GM18868 (cell line): ENCODE data around the gene PLXNA3.

Source experiments
- ATAC-seq: cut with Tn5 transposase; IDR thresholded peaks from one replicate; pipeline ENCODE4 v1.9.1; 2021; ENCODE audit warnings: mild to moderate bottlenecking, moderate library complexity; ENCODE audit not compliant: unreplicated experiment

PLXNA3 gene

DNA sequence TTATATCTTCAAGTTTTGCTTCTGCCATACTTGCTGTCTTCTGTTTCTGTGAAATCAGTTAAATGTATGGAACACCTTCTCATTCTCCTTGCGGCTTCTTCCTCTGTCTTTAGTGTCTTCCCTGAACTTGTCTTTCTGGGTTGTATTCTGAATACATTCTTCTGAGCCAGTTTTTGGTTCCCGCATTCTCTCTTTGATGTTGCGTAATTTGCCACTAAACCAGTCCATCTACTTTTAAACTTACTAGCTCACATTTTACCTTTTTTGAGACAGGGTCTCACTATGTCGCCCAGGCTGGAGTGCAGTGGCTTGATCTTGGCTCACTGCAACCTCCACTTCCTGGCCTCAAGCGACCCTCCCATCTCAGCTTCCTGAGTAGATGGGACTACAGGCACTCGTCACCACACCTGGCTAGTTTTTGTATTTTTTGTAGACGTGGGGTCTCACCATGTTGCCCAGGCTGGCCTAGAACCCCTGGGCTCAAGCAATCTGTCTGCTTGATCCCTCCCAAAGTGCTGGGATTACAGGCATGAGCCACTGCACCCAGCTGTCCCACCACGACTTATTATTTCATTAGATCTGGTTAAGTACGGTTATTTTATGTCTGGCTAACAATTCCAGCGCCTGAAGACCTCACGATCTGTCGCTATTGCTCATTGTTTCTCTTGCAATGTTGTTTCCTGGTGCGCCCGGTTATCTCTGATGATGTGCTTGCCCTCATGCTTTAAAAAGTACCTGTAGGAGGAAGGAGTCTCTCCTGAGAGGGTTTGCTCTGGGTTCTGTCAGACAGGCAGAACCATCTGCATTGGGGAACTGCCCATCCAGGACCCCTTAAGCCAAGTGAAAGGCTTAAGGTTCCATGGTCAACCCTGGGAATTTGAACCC is 67.8 kb downstream of the PLXNA3 start:
- no peak for ATAC-seq

DNA sequence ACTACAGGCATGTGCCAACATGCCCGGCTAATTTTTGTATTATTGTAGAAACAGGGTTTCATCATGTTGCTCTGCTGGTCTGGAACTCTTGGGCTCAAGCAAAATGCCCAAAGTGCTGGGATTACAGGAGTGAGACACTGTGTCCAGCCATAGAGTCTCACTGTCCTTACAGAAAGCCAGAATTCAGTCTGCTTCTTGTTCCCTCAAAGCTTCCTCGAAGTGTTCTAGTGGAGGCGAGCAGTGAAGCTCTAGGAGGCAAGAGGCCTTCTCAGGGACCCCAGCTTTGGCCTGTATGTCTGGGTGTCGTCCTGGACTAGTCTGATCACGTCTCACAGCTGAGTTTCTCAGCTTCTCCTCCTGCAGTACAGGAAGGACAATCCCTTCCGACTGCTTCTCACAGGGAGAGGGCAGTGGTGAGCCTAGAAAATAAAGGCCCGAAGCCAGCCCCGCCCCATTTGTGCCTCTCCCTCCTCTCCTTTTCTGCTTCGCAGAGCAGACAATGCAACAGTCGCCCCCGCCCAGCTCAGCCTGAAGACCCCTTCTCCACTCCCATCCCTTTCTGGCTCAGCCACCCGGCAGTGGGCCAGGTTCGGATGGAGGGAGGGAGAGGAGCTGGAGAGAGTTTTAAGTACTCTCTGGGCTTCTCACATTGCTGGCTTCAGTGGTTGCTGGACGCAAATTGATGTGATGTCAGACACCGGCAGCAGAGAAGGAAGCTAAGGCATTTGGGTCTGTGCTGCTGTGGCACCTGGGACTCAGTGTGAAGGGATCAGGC is 69.0 kb downstream of the PLXNA3 start:
- ATAC-seq: peak; percentile 76
